Measurements from ENCODE around the gene CCDC9. TPM values are rescaled to one million over a fixed set of nuclear protein-coding genes. Genes with fewer than 3 reads are reported as not detected.

The CCDC9 gene
- total and polyA plus RNA-seq, 2 of the 13 experiments (the other 11 are each of a cell fraction or from before 2014, with no cell fraction given): 2.9 to 6.3 TPM

DNA sequence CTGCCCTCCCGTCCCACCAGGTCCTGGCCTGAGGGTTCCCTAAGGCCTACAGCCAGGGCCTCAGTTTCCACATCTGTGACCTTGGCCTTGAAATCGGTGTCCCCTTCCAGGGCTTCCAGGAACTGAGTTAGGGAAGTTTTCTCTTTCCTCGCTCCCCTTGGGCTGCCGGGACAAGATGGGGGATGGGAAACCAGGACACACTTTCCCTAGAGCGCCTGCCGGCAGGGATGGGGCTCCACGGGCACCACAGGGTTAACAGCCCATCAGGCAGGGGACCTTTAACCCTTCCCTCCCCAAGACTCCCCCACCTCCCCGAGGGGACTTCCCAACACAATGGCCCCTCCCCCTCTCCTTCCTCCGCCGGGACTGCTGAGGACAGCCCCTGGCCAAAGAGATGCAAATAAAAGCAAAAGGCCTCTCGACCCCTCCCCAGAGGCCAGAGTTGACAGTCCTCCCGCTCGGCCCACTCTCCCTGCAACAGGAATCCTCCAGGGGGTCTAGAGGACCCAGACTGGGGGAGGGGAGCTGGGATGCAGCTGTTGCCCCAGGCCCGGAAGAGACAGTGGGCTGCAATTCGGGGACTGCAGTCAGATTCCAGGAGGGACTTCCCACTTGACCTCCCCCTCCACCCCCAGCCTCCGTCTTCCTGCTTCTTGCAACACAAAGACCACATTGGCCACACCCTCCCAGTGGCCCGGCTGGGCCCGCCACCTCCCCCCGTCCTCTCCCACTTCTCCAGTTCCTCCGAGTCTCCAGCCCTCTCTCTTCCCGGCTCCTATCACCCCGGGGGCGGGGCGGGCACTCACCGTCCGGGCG lies 28.8 kb upstream of the CCDC9 start (continued):
- TF ChIP-seq ELF4 (CRISPR knock-in tag; IDR thresholded peaks at IDR 0.05; ENCODE audit: borderline replicate concordance): 0 out of 2 replicates have a peak, but pooled peaks have one; percentile 75
- TF ChIP-seq EZH2 (conservative IDR thresholded peaks at IDR 0.05; ENCODE audit: low read depth, low read length): no peak
- peak; percentile 58 for TF ChIP-seq RXRA (CRISPR knock-in tag; IDR thresholded peaks at IDR 0.05)
- TF ChIP-seq, protein P1, sequence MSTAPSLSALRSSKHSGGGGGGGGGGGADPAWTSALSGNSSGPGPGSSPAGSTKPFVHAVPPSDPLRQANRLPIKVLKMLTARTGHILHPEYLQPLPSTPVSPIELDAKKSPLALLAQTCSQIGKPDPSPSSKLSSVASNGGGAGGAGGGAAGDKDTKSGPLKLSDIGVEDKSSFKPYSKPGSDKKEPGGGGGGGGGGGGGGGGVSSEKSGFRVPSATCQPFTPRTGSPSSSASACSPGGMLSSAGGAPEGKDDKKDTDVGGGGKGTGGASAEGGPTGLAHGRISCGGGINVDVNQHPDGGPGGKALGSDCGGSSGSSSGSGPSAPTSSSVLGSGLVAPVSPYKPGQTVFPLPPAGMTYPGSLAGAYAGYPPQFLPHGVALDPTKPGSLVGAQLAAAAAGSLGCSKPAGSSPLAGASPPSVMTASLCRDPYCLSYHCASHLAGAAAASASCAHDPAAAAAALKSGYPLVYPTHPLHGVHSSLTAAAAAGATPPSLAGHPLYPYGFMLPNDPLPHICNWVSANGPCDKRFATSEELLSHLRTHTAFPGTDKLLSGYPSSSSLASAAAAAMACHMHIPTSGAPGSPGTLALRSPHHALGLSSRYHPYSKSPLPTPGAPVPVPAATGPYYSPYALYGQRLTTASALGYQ (CRISPR knock-in tag; IDR thresholded peaks at IDR 0.05): peak; percentile 39
- peak; percentile 41; the same call in 1 of the 2 replicates for TF ChIP-seq ZBTB7A (CRISPR knock-in tag; IDR thresholded peaks at IDR 0.05)
- TF ChIP-seq, protein P2, sequence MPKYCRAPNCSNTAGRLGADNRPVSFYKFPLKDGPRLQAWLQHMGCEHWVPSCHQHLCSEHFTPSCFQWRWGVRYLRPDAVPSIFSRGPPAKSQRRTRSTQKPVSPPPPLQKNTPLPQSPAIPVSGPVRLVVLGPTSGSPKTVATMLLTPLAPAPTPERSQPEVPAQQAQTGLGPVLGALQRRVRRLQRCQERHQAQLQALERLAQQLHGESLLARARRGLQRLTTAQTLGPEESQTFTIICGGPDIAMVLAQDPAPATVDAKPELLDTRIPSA (CRISPR knock-in tag; IDR thresholded peaks at IDR 0.05; ENCODE audit: borderline replicate concordance): no peak
- TF ChIP-seq, protein P3, sequence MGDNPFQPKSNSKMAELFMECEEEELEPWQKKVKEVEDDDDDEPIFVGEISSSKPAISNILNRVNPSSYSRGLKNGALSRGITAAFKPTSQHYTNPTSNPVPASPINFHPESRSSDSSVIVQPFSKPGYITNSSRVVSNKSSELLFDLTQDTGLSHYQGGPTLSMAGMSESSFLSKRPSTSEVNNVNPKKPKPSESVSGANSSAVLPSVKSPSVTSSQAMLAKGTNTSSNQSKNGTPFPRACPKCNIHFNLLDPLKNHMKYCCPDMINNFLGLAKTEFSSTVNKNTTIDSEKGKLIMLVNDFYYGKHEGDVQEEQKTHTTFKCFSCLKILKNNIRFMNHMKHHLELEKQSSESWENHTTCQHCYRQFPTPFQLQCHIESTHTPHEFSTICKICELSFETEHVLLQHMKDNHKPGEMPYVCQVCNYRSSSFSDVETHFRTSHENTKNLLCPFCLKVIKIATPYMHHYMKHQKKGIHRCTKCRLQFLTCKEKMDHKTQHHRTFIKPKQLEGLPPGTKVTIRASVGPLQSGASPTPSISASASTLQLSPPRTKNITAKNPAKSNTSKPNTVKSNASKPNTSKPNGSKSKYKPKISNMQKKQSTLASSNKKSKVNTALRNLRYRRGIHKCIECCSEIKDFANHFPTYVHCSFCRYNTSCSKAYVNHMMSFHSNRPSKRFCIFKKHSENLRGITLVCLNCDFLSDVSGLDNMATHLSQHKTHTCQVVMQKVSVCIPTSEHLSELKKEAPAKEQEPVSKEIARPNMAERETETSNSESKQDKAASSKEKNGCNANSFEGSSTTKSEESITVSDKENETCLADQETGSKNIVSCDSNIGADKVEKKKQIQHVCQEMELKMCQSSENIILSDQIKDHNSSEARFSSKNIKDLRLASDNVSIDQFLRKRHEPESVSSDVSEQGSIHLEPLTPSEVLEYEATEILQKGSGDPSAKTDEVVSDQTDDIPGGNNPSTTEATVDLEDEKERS (CRISPR knock-in tag; IDR thresholded peaks at IDR 0.05): 0 out of 2 replicates have a peak, but pooled peaks have one; percentile 8
- peak; percentile 45; the same call in 1 of the 2 replicates for TF ChIP-seq KAT7 (CRISPR knock-in tag; IDR thresholded peaks at IDR 0.05; ENCODE audit: borderline replicate concordance)
- TF ChIP-seq ZNF557 (CRISPR knock-in tag; IDR thresholded peaks at IDR 0.05): no peak; the same call in 1 of the 2 replicates
- no peak for TF ChIP-seq ZNF780A (CRISPR knock-in tag; IDR thresholded peaks at IDR 0.05)
- TF ChIP-seq SP1 (IDR thresholded peaks at IDR 0.05): no peak
- TF ChIP-seq SP1 (CRISPR knock-in tag; IDR thresholded peaks at IDR 0.05): peak; percentile 12
- TF ChIP-seq, protein P4, sequence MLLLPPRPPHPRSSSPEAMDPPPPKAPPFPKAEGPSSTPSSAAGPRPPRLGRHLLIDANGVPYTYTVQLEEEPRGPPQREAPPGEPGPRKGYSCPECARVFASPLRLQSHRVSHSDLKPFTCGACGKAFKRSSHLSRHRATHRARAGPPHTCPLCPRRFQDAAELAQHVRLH (CRISPR knock-in tag; IDR thresholded peaks at IDR 0.05; ENCODE audit: borderline replicate concordance, low read depth): no peak
- TF ChIP-seq SYNCRIP (IDR thresholded peaks at IDR 0.05; ENCODE audit: insufficient read depth, low read depth, low read length): no peak
- TF ChIP-seq, protein P5, sequence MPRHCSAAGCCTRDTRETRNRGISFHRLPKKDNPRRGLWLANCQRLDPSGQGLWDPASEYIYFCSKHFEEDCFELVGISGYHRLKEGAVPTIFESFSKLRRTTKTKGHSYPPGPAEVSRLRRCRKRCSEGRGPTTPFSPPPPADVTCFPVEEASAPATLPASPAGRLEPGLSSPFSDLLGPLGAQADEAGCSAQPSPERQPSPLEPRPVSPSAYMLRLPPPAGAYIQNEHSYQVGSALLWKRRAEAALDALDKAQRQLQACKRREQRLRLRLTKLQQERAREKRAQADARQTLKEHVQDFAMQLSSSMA (CRISPR knock-in tag; IDR thresholded peaks at IDR 0.05): no peak
